PFSK-1 (cell line): ENCODE measurements around the gene DNAH10.

ENCODE experiments used
- POLR2AphosphoS5 ChIP-seq: IDR thresholded peaks from 2 replicates; pipeline ENCODE4 v1.6.1; 2012; ENCODE audit warnings: low read depth, mild to moderate bottlenecking, control low read depth, low read length, moderate library complexity
- TF ChIP-seq, protein P1 (sequence below), 2 experiments: IDR thresholded peaks; 2 replicates each; pipeline versions ENCODE4 v1.6.1 to v1.8.0; 2011 to 2012; ENCODE audit warnings: low read depth in 2 of 2, low read length in 2 of 2, control low read depth in 1 of 2, inconsistent platforms in 1 of 2, mild to moderate bottlenecking in 1 of 2, moderate library complexity in 1 of 2; ENCODE audit not compliant: insufficient read depth in 1 of 2

DNA sequence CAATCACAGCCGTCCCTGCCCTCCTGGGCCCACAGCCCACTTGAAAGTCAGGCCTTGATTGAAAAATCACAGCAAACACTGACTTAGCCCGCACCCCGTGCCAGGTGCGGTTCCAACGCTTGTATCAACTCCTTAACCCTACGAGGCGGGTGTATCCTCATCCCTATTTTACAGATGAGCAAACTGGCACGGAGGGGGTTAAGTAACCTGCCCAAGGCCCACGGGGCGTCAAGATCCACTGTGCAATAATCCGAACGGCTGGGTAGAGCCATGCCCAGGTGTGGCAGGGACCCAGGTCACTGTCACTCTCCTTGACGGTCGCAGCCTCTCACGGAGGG, 583 bp downstream of the DNAH10 start:
- no peak for TF ChIP-seq POLR2AphosphoS5
- TF ChIP-seq, protein P1, sequence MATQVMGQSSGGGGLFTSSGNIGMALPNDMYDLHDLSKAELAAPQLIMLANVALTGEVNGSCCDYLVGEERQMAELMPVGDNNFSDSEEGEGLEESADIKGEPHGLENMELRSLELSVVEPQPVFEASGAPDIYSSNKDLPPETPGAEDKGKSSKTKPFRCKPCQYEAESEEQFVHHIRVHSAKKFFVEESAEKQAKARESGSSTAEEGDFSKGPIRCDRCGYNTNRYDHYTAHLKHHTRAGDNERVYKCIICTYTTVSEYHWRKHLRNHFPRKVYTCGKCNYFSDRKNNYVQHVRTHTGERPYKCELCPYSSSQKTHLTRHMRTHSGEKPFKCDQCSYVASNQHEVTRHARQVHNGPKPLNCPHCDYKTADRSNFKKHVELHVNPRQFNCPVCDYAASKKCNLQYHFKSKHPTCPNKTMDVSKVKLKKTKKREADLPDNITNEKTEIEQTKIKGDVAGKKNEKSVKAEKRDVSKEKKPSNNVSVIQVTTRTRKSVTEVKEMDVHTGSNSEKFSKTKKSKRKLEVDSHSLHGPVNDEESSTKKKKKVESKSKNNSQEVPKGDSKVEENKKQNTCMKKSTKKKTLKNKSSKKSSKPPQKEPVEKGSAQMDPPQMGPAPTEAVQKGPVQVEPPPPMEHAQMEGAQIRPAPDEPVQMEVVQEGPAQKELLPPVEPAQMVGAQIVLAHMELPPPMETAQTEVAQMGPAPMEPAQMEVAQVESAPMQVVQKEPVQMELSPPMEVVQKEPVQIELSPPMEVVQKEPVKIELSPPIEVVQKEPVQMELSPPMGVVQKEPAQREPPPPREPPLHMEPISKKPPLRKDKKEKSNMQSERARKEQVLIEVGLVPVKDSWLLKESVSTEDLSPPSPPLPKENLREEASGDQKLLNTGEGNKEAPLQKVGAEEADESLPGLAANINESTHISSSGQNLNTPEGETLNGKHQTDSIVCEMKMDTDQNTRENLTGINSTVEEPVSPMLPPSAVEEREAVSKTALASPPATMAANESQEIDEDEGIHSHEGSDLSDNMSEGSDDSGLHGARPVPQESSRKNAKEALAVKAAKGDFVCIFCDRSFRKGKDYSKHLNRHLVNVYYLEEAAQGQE (IDR thresholded peaks at IDR 0.05; ENCODE audit: insufficient read depth in 1 of 2, low read depth in 2 of 2, low read length in 2 of 2) = no peak
